Mesendoderm (in vitro differentiated cells): ENCODE data around the gene SOCS7.
A peak's percentile ranks its signal among the peaks of the same experiment; 100 is the strongest.

ENCODE experiments used
- DNase-seq: peaks from one replicate; pipeline ENCODE4 v3.0.0; 2013
- H2AK5ac ChIP-seq: 2 replicates; pipeline ENCODE4 v1.6.1; 2013; ENCODE audit warnings: low read length, inconsistent platforms
- H2BK120ac ChIP-seq: 2 replicates; pipeline ENCODE4 v1.6.1; 2013; ENCODE audit warnings: low read depth, mild to moderate bottlenecking, low read length, moderate library complexity, mixed read lengths
- H2BK15ac ChIP-seq: replicated peaks from 2 replicates; pipeline ENCODE4 v1.6.1; 2013; ENCODE audit warnings: low read depth, mild to moderate bottlenecking, moderate library complexity
- H2BK5ac ChIP-seq: 2 replicates; pipeline ENCODE4 v1.6.1; 2013; ENCODE audit warnings: low read length, inconsistent platforms
- H3K18ac ChIP-seq: 2 replicates; pipeline ENCODE4 v1.6.1; 2013; ENCODE audit warnings: mild to moderate bottlenecking, low read length, mixed read lengths
- H3K23ac ChIP-seq: one replicate; pipeline ENCODE4 v1.6.1; 2013; ENCODE audit warnings: low read length
- H3K27ac ChIP-seq: 2 replicates; pipeline ENCODE4 v1.5.1; 2013; ENCODE audit warnings: low read depth, mild to moderate bottlenecking, inconsistent platforms, low read length, moderate library complexity
- H3K27me3 ChIP-seq: 2 replicates; pipeline ENCODE4 v1.6.1; 2013; ENCODE audit warnings: low read length, control low read depth, mild to moderate bottlenecking, inconsistent platforms; ENCODE audit not compliant: insufficient read depth, poor library complexity
- H3K36me3 ChIP-seq: 2 replicates; pipeline ENCODE4 v1.6.1; 2013; ENCODE audit warnings: low read length, inconsistent platforms; ENCODE audit not compliant: control insufficient read depth, insufficient read depth
- H3K4ac ChIP-seq: one replicate; pipeline ENCODE4 v1.6.1; 2013; ENCODE audit warnings: low read depth, mild to moderate bottlenecking, low read length, moderate library complexity
- H3K4me1 ChIP-seq: 2 replicates; pipeline ENCODE4 v1.6.1; 2013; ENCODE audit warnings: low read depth, low read length, inconsistent platforms; ENCODE audit not compliant: control insufficient read depth
- H3K4me2 ChIP-seq: 2 replicates; pipeline ENCODE4 v1.6.1; 2013; ENCODE audit warnings: low read length
- H3K4me3 ChIP-seq: 2 replicates; pipeline ENCODE4 v1.5.1; 2013; ENCODE audit warnings: mild to moderate bottlenecking, low read length
- H3K56ac ChIP-seq: one replicate; pipeline ENCODE4 v1.6.1; 2013; ENCODE audit warnings: low read length
- H3K79me1 ChIP-seq: 2 replicates; pipeline ENCODE4 v1.6.1; 2013; ENCODE audit warnings: low read length, inconsistent platforms
- H3K79me2 ChIP-seq: 2 replicates; pipeline ENCODE4 v1.6.1; 2013; ENCODE audit warnings: mild to moderate bottlenecking, low read length; ENCODE audit not compliant: control insufficient read depth, insufficient read depth
- H3K9ac ChIP-seq: 2 replicates; pipeline ENCODE4 v1.6.1; 2013; ENCODE audit warnings: low read length, inconsistent platforms
- H4K5ac ChIP-seq: one replicate; pipeline ENCODE4 v1.6.1; 2013; ENCODE audit warnings: low read length
- H4K8ac ChIP-seq: one replicate; pipeline ENCODE4 v1.6.1; 2013; ENCODE audit warnings: low read depth, mild to moderate bottlenecking, control low read depth, low read length, moderate library complexity
- WGBS: extraction: QIAGEN DNeasy Blood & Tissue Kit; methylation state at CpG from one replicate; pipeline ENCODE4 v1.1.7; 2013; ENCODE audit warnings: low lambda C conversion rate, missing lambda C conversion rate; ENCODE audit not compliant: insufficient coverage; ENCODE audit errors: extremely low coverage; 5-methylcytosine and 5-hydroxymethylcytosine counted together

SOCS7 gene

DNA sequence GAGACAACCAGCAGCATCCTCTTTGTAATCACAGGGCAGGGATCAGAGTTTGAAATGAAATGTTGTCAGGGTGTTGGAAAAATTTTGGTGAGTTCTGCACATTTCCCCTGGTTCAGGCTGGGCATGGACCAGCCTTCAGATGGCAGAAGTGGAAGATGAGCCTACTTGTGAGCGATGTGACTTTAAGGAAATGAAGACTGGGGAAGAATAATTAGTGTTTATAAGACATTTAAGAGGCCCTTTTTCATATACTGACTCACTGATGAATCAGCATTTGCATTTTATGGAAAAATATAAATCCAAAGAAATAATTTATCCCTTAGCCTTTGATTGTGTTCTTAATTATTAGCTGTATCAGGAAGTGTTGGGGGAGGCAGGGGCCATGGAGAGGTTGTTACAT, 28.7 kb upstream of the SOCS7 start:
- Histone ChIP-seq H3K27me3 (no peaks in the 10 kb centered on the region), H4K8ac (no peak overlapping the region), H3K27ac (no peak overlapping the region), H2BK15ac (no peak overlapping the region), H2BK120ac (no peak overlapping the region), H3K4ac (no peak overlapping the region), H4K5ac (no peak overlapping the region), H3K56ac (no peak overlapping the region), H3K79me2 (no peaks in the 10 kb centered on the region), H3K79me1 (no peaks in the 10 kb centered on the region), H3K23ac (no peak overlapping the region), H2BK5ac (no peak overlapping the region), H3K4me3 (no peak overlapping the region), H3K9ac (no peak overlapping the region), H3K4me2 (no peak overlapping the region), H3K36me3 (peaks cover 5% of the 10 kb centered on the region), H3K4me1 (peaks cover 8% of the 10 kb centered on the region), H3K18ac (no peak overlapping the region), H2AK5ac (no peak overlapping the region)
- no peak for DNase-seq
- no CpG with 5 or more reads among the region's 1 CpG for WGBS

DNA sequence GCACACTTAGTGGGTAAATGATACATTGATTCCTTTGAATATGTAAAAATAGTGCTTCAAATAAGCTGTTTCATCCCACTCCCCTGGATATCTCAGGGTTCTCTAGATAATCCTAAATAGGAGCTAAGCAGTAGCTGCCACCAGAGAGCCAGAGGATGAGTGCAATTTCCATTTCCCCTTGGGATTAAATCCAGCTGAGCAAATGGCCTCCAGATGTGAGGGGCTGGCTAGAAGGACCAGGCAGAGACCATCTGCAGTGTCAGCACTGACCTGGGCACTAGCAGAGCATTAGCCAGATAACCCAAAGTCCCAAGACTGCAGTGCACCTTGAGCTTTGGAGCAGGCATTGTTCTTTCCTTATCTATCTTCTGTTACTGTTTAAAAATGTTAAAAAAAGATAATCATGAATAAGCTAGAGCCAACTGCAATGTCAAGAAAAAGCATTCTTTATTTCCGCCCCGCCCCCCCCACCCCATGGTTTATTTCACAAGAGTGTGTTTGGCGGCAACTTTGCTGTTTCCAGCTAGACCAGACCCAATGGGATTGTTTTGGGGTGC, 27.4 kb upstream of the SOCS7 start:
- no peak overlapping the region for H3K4me3 ChIP-seq
- H3K79me1 ChIP-seq, result no peaks in the 10 kb centered on the region
- H4K8ac ChIP-seq, result no peak overlapping the region
- no peaks in the 10 kb centered on the region for H3K27me3 ChIP-seq
- H3K4ac ChIP-seq, result no peak overlapping the region
- DNase-seq, result no peak
- H4K5ac ChIP-seq, result no peak overlapping the region
- peaks cover 8% of the 10 kb centered on the region for H3K4me1 ChIP-seq
- H3K23ac ChIP-seq, result no peak overlapping the region
- H2BK120ac ChIP-seq, result no peak overlapping the region
- H3K36me3 ChIP-seq, result peaks cover 5% of the 10 kb centered on the region
- no peak overlapping the region for H3K56ac ChIP-seq
- no peak overlapping the region for H3K18ac ChIP-seq
- no peak overlapping the region for H2AK5ac ChIP-seq
- H2BK5ac ChIP-seq, result no peak overlapping the region
- no peak overlapping the region for H3K4me2 ChIP-seq
- no peak overlapping the region for H3K9ac ChIP-seq
- no peak overlapping the region for H2BK15ac ChIP-seq
- no CpG with 5 or more reads among the region's 3 CpGs for WGBS
- H3K79me2 ChIP-seq, result no peaks in the 10 kb centered on the region
- no peak overlapping the region for H3K27ac ChIP-seq

DNA sequence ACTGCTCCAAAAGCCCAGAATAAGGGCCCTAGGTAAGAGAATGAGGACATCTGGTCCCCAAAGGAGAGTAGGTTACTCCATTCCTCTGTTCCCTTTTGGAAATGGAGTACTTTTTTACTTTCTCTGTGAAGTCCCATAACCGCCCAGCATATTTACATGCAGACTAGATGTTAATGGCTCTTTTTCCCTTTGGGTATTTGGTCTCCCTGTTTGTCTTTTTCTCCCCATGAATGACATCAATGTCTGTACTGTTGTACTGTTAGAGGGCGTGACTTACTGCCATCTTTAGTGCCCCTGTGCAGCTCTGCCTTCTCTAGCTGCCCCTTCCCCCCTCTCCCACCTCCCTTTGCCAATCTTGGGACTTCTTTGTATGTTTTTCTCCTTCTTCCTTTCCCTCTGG, 26.9 kb upstream of the SOCS7 start:
- peaks cover 8% of the 10 kb centered on the region for H3K4me1 ChIP-seq
- H3K4me3 ChIP-seq, result no peak overlapping the region
- H3K4ac ChIP-seq, result no peak overlapping the region
- H3K4me2 ChIP-seq, result no peak overlapping the region
- H3K56ac ChIP-seq, result peak overlapping the region; percentile 45
- peaks cover 5% of the 10 kb centered on the region for H3K36me3 ChIP-seq
- no peak overlapping the region for H3K9ac ChIP-seq
- H3K79me2 ChIP-seq, result no peaks in the 10 kb centered on the region
- H3K79me1 ChIP-seq, result no peaks in the 10 kb centered on the region
- DNase-seq, result no peak
- H3K18ac ChIP-seq, result no peak overlapping the region
- H2BK5ac ChIP-seq, result no peak overlapping the region
- no peak overlapping the region for H2BK15ac ChIP-seq
- no peaks in the 10 kb centered on the region for H3K27me3 ChIP-seq
- WGBS, result no CpG with 5 or more reads among the region's 2 CpGs
- H2AK5ac ChIP-seq, result no peak overlapping the region
- no peak overlapping the region for H2BK120ac ChIP-seq
- H3K27ac ChIP-seq, result no peak overlapping the region
- H4K5ac ChIP-seq, result no peak overlapping the region
- no peak overlapping the region for H4K8ac ChIP-seq
- H3K23ac ChIP-seq, result no peak overlapping the region

DNA sequence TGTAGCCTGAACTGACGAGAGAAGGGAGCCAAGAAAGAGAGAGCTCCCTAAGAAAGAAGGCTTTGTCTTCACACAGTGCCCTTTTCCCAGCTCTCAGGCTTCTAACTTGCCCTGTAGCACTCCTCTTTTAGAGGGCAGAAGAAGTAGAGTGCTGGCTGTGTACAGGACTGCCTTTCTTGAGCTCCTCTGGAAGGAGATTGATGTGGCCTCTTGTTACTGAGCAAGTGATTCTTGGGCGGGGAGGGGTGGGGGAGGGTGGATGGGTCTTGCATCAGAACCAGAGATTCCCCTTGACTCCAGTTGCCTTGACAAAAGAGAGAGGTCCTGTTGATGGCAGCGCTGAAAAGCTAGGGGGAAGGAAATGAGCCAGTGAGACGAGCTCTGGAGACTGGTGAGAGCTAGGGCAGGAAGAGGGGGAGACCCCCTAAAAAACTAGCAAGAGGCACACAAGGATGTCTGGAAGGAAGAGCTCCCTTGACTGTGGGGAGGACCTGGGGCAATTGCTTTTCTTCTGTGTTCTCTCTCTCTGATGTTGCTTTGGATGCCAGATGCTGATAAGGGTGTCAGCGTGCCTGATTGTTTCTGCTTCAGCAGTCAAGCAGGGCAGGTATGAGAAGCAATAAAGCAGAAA, 26.3 kb upstream of the SOCS7 start:
- H3K79me1 ChIP-seq, result no peaks in the 10 kb centered on the region
- no peak overlapping the region for H3K27ac ChIP-seq

DNA sequence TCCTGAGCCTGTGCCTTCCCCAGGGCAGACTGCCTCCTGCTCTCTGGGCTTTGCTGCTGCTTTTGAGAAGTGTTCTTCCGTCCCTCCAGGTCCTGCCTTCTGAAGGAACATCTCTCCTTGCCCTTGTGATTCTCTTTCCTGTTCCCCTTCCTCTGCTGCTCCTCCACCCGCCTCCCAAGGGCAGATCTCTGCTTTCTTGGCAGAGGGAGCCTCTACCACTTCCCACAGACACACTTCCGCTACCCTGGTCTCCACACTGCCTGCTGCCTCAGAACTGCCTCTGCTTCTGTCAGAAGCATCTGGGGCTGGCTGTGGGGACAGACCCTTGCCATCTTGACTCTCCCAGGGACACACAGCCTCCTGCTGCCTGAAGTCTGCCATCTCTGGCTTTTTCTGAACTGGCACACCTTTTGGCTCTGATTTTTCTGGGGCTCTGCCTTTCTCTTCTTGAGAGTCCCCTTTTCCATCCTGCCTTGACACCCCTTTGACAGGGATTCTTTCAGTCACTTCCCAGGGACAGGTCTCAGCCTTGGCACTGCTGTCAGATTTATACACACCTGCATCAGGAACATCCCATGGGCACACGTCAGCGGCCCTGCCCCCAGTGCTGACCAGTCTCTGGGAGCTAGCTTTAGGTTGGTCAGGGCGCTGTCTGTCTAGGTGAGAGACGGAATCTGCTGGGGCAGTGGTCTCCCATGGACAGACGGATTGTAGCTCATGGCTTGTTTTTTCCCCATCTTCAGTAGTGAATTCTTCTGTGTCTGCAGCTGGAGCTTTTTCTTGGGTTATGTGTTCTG, 24.4 kb upstream of the SOCS7 start:
- Histone ChIP-seq H2AK5ac (no peak overlapping the region), H3K79me2 (no peaks in the 10 kb centered on the region), H2BK15ac (no peak overlapping the region), H4K5ac (no peak overlapping the region), H3K36me3 (peaks cover 2% of the 10 kb centered on the region), H3K56ac (no peak overlapping the region), H3K27me3 (no peaks in the 10 kb centered on the region), H2BK120ac (no peak overlapping the region), H3K4me3 (no peak overlapping the region), H3K79me1 (no peaks in the 10 kb centered on the region), H3K4ac (no peak overlapping the region), H4K8ac (no peak overlapping the region), H3K18ac (no peak overlapping the region), H2BK5ac (no peak overlapping the region), H3K23ac (no peak overlapping the region), H3K4me2 (no peak overlapping the region), H3K9ac (no peak overlapping the region), H3K4me1 (peaks cover 8% of the 10 kb centered on the region), H3K27ac (no peak overlapping the region)
- WGBS, result no CpG with 5 or more reads among the region's 8 CpGs
- no peak for DNase-seq

More for the DNA sequence above, 26.3 kb upstream of the SOCS7 start:
- DNase-seq, result peak; percentile 71
- Histone ChIP-seq H3K4me2 (no peak overlapping the region), H4K5ac (no peak overlapping the region), H2BK15ac (no peak overlapping the region), H3K27me3 (no peaks in the 10 kb centered on the region), H2BK5ac (no peak overlapping the region), H3K36me3 (peaks cover 5% of the 10 kb centered on the region), H3K18ac (no peak overlapping the region), H3K23ac (no peak overlapping the region), H4K8ac (no peak overlapping the region), H3K9ac (no peak overlapping the region), H3K56ac (peak overlapping the region; percentile 58), H3K79me2 (no peaks in the 10 kb centered on the region), H3K4me1 (peaks cover 8% of the 10 kb centered on the region), H3K4me3 (no peak overlapping the region), H2BK120ac (no peak overlapping the region), H3K4ac (no peak overlapping the region), H2AK5ac (no peak overlapping the region)
- WGBS, result no CpG with 5 or more reads among the region's 5 CpGs
